NCI-H446 treated with DMSO at 0.1 percent for 48 hours (cell line): Measurements from ENCODE around the gene PYGO2.
"Not testable (repeated sequence)": the region's sequence is repeated elsewhere in the genome, so short reads cannot be mapped to it uniquely, and the experiment has no call there.

Experiments used
- DNase-seq: peaks from one replicate; lab custom pipeline; 2025; lab: John Stamatoyannopoulos, UW

PYGO2 gene

GRCh38 chr1:154978360-154978759 lies 16.8 kb upstream of the PYGO2 start:
- no peak for DNase-seq

GRCh38 chr1:154977762-154978161 lies 16.2 kb upstream of the PYGO2 start:
- not testable (repeated sequence) for DNase-seq

- DNase-seq: no peak
Observed at GRCh38 chr1:154975409-154976059, 14.0 kb upstream of the PYGO2 start.

- DNase-seq: peak; percentile 96
Observed at GRCh38 chr1:154974808-154975408, 13.3 kb upstream of the PYGO2 start.

- DNase-seq: peak; percentile 100
Observed at GRCh38 chr1:154974102-154974807, 12.7 kb upstream of the PYGO2 start, which contains the start of gene CKS1B. TSS of gene CKS1B (plus strand) at chr1:154974681. CDS start at chr1:154974746, 65 bp downstream.

GRCh38 chr1:154973344-154974101 lies 11.9 kb upstream of the PYGO2 start:
- peak; percentile 84 for DNase-seq

GRCh38 chr1:154972517-154973343 lies 11.1 kb upstream of the PYGO2 start:
- DNase-seq: no peak

GRCh38 chr1:154972213-154972516 lies 10.6 kb upstream of the PYGO2 start:
- DNase-seq: no peak

GRCh38 chr1:154971341-154971998 lies 9.9 kb upstream of the PYGO2 start:
- DNase-seq: no peak

GRCh38 chr1:154970631-154971340 lies 9.2 kb upstream of the PYGO2 start, which contains the start of gene SHC1:
TSS of gene SHC1 (minus strand) at chr1:154970747. CDS start at chr1:154970526, 221 bp downstream.
- DNase-seq: peak; percentile 74

- no peak for DNase-seq
Observed at GRCh38 chr1:154969860-154970452, 8.4 kb upstream of the PYGO2 start.

- no peak for DNase-seq
Observed at GRCh38 chr1:154969246-154969645, 7.7 kb upstream of the PYGO2 start.

- DNase-seq: no peak
Observed at GRCh38 chr1:154968731-154969130, 7.1 kb upstream of the PYGO2 start.

- DNase-seq: no peak
Observed at GRCh38 chr1:154967331-154967950, 5.9 kb upstream of the PYGO2 start.

- no peak for DNase-seq
Observed at GRCh38 chr1:154966111-154966510, 4.5 kb upstream of the PYGO2 start.

- DNase-seq: no peak
Observed at GRCh38 chr1:154964359-154964758, 2.8 kb upstream of the PYGO2 start.

GRCh38 chr1:154963643-154964042 lies 2.1 kb upstream of the PYGO2 start:
- no peak for DNase-seq

- no peak for DNase-seq
Observed at GRCh38 chr1:154962795-154963330, 1.3 kb upstream of the PYGO2 start.

- no peak for DNase-seq
Observed at GRCh38 chr1:154962156-154962749, 671 bp upstream of the PYGO2 start.
